Fibroblast of lung (primary cell): ENCODE results near the gene PRCD.

Source experiments
- EZH2 ChIP-seq: IDR thresholded peaks from 2 replicates; pipeline ENCODE4 v1.5.1; 2012; ENCODE audit warnings: low read length, control low read depth, mild to moderate bottlenecking; ENCODE audit errors: missing control alignments
- TF ChIP-seq, protein P1 (sequence below), 2 donors: IDR thresholded peaks in 1 of 2; conservative IDR thresholded peaks in 1 of 2; 1 replicate in 1 of 2; 2 replicates in 1 of 2; pipeline ENCODE4 v1.5.1; 2011 to 2012; ENCODE audit warnings: low read length in 2 of 2, control low read depth in 1 of 2, inconsistent platforms in 1 of 2, low read depth in 1 of 2, mild to moderate bottlenecking in 1 of 2

GRCh38 chr17:76575570-76575969 lies 35.7 kb downstream of the PRCD start:
- TF ChIP-seq, protein P1, sequence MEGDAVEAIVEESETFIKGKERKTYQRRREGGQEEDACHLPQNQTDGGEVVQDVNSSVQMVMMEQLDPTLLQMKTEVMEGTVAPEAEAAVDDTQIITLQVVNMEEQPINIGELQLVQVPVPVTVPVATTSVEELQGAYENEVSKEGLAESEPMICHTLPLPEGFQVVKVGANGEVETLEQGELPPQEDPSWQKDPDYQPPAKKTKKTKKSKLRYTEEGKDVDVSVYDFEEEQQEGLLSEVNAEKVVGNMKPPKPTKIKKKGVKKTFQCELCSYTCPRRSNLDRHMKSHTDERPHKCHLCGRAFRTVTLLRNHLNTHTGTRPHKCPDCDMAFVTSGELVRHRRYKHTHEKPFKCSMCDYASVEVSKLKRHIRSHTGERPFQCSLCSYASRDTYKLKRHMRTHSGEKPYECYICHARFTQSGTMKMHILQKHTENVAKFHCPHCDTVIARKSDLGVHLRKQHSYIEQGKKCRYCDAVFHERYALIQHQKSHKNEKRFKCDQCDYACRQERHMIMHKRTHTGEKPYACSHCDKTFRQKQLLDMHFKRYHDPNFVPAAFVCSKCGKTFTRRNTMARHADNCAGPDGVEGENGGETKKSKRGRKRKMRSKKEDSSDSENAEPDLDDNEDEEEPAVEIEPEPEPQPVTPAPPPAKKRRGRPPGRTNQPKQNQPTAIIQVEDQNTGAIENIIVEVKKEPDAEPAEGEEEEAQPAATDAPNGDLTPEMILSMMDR (conservative IDR thresholded peaks at IDR 0.05 in 1 of 2, IDR thresholded peaks at IDR 0.05 in 1 of 2; ENCODE audit: low read depth in 1 of 2, low read length in 2 of 2): no peak
- no peak for TF ChIP-seq EZH2
